Trophoblast cell (in vitro differentiated cells and primary cell): ENCODE measurements around the gene BTBD17.

Experiments used
- DNase-seq, 2 donors: peaks; one replicate each; pipeline ENCODE4 v3.0.0-alpha.2; 2016
- H2AFZ ChIP-seq: 2 replicates; pipeline ENCODE4 v1.6.1; 2013; ENCODE audit warnings: low read length, moderate library complexity, mild to moderate bottlenecking; ENCODE audit not compliant: insufficient read depth, poor library complexity
- H2AK5ac ChIP-seq: 2 replicates; pipeline ENCODE4 v1.6.1; 2013; ENCODE audit warnings: mild to moderate bottlenecking, low read length
- H2BK120ac ChIP-seq: 2 replicates; pipeline ENCODE4 v1.6.1; 2013; ENCODE audit warnings: low read length, mild to moderate bottlenecking, moderate library complexity; ENCODE audit not compliant: insufficient read depth, poor library complexity
- H2BK12ac ChIP-seq: 2 replicates; pipeline ENCODE4 v1.6.1; 2013; ENCODE audit warnings: mild to moderate bottlenecking, low read length, moderate library complexity
- H2BK5ac ChIP-seq: 2 replicates; pipeline ENCODE4 v1.6.1; 2013; ENCODE audit warnings: low read length, low read depth, moderate library complexity, mild to moderate bottlenecking; ENCODE audit not compliant: poor library complexity
- H3K14ac ChIP-seq: 2 replicates; pipeline ENCODE4 v1.6.1; 2013; ENCODE audit warnings: mild to moderate bottlenecking, low read length
- H3K18ac ChIP-seq: 2 replicates; pipeline ENCODE4 v1.6.1; 2013; ENCODE audit warnings: mild to moderate bottlenecking, low read length
- H3K23ac ChIP-seq: 2 replicates; pipeline ENCODE4 v1.6.1; 2013; ENCODE audit warnings: low read length
- H3K27ac ChIP-seq: 2 replicates; pipeline ENCODE4 v1.5.1; 2013; ENCODE audit warnings: low read depth, mild to moderate bottlenecking, inconsistent platforms, low read length, moderate library complexity
- H3K27me3 ChIP-seq: 2 replicates; pipeline ENCODE4 v1.6.1; 2013; ENCODE audit warnings: inconsistent platforms, mild to moderate bottlenecking, low read length, moderate library complexity; ENCODE audit not compliant: insufficient read depth
- H3K36me3 ChIP-seq, 2 experiments: 1 replicate in 1 of 2; 2 replicates in 1 of 2; pipeline ENCODE4 v1.6.1; 2013; ENCODE audit warnings: low read length in 2 of 2, mild to moderate bottlenecking in 2 of 2, moderate library complexity in 1 of 2; ENCODE audit not compliant: insufficient read depth in 2 of 2, control insufficient read depth in 1 of 2
- H3K4ac ChIP-seq: 2 replicates; pipeline ENCODE4 v1.6.1; 2013; ENCODE audit warnings: low read depth, mild to moderate bottlenecking, low read length, moderate library complexity
- H3K4me1 ChIP-seq, 2 experiments: 1 replicate in 1 of 2; 2 replicates in 1 of 2; pipeline ENCODE4 v1.6.1; 2013; ENCODE audit warnings: low read length in 2 of 2, mild to moderate bottlenecking in 2 of 2, moderate library complexity in 1 of 2; ENCODE audit not compliant: insufficient read depth in 2 of 2, control insufficient read depth in 1 of 2
- H3K4me2 ChIP-seq: 2 replicates; pipeline ENCODE4 v1.6.1; 2013; ENCODE audit warnings: inconsistent platforms, mild to moderate bottlenecking, low read length, moderate library complexity
- H3K4me3 ChIP-seq: 2 replicates; pipeline ENCODE4 v1.5.1; 2013; ENCODE audit warnings: mild to moderate bottlenecking, low read depth, low read length, inconsistent platforms
- H3K79me1 ChIP-seq: one replicate; pipeline ENCODE4 v1.6.1; 2013; ENCODE audit warnings: low read length
- H3K79me2 ChIP-seq: 2 replicates; pipeline ENCODE4 v1.6.1; 2013; ENCODE audit warnings: low read length, mild to moderate bottlenecking; ENCODE audit not compliant: control insufficient read depth, insufficient read depth, poor library complexity
- H3K9ac ChIP-seq: 2 replicates; pipeline ENCODE4 v1.6.1; 2013; ENCODE audit warnings: mild to moderate bottlenecking, low read length
- H3K9me3 ChIP-seq: 2 replicates; pipeline ENCODE4 v1.6.1; 2013; ENCODE audit warnings: low read depth, mild to moderate bottlenecking, control low read depth, inconsistent platforms, low read length; ENCODE audit not compliant: insufficient read depth
- H4K12ac ChIP-seq: 2 replicates; pipeline ENCODE4 v1.6.1; 2013; ENCODE audit warnings: low read depth, mild to moderate bottlenecking, low read length, moderate library complexity
- H4K8ac ChIP-seq: 2 replicates; pipeline ENCODE4 v1.6.1; 2013; ENCODE audit warnings: low read depth, mild to moderate bottlenecking, low read length, moderate library complexity
- H4K91ac ChIP-seq: one replicate; pipeline ENCODE4 v1.6.1; 2013; ENCODE audit warnings: low read depth, mild to moderate bottlenecking, low read length, moderate library complexity
- WGBS: extraction: QIAGEN DNeasy Blood & Tissue Kit; methylation state at CpG from one replicate; pipeline ENCODE4 v1.1.7; 2013; ENCODE audit warnings: missing lambda C conversion rate; ENCODE audit not compliant: insufficient read length, insufficient coverage; ENCODE audit errors: extremely low coverage; 5-methylcytosine and 5-hydroxymethylcytosine counted together

The BTBD17 gene

DNA sequence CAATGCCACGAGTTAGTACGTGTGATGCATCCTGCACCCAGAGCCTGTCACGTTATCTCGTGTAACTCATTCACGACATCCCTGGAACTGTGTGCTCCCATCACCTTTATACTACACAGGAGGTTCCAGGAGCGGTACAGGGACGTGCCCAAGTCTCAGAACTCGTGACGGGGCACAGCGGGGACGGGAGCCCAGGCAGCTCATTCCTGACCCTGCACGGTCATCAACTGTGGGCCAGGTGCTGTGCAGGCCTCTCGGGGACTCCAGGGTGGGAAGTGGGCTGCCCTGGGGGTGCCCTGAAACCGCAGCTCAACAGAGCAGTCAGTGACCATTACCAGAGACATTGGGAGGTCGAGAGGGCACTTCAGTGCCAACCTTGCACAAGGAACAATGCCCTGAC is 46.8 kb downstream of the BTBD17 start:
- no peak for DNase-seq
- H2BK12ac ChIP-seq: no peak overlapping the region
- no peak overlapping the region for H2AFZ ChIP-seq
- no peak overlapping the region for H3K18ac ChIP-seq
- no peak overlapping the region for H3K9ac ChIP-seq
- no peaks in the 10 kb centered on the region for H3K4me1 ChIP-seq
- H3K36me3 ChIP-seq: no peaks in the 10 kb centered on the region
- no peak overlapping the region for H3K4ac ChIP-seq
- H3K79me1 ChIP-seq: no peaks in the 10 kb centered on the region
- H2BK5ac ChIP-seq: no peak overlapping the region
- H3K79me2 ChIP-seq: no peaks in the 10 kb centered on the region
- H4K8ac ChIP-seq: no peak overlapping the region
- H2BK120ac ChIP-seq: no peak overlapping the region
- no CpG with 5 or more reads among the region's 15 CpGs for WGBS
- H2AK5ac ChIP-seq: no peak overlapping the region
- H4K91ac ChIP-seq: no peak overlapping the region
- no peak overlapping the region for H3K27ac ChIP-seq
- no peak overlapping the region for H4K12ac ChIP-seq
- no peak overlapping the region for H3K4me3 ChIP-seq
- H3K9me3 ChIP-seq: peaks cover 8% of the 10 kb centered on the region
- no peak overlapping the region for H3K14ac ChIP-seq
- no peak overlapping the region for H3K23ac ChIP-seq
- H3K4me2 ChIP-seq: no peak overlapping the region
- no peaks in the 10 kb centered on the region for H3K27me3 ChIP-seq

- Histone ChIP-seq H3K4me3 (no peak overlapping the region), H3K4ac (no peak overlapping the region), H4K8ac (no peak overlapping the region), H3K14ac (no peak overlapping the region), H4K12ac (no peak overlapping the region), H3K4me1 (no peaks in the 10 kb centered on the region), H3K36me3 (no peaks in the 10 kb centered on the region), H2BK12ac (no peak overlapping the region), H3K4me2 (no peak overlapping the region), H3K18ac (no peak overlapping the region), H3K9ac (no peak overlapping the region), H3K27me3 (no peaks in the 10 kb centered on the region), H2BK5ac (no peak overlapping the region), H3K79me1 (no peaks in the 10 kb centered on the region), H2BK120ac (no peak overlapping the region), H3K79me2 (no peaks in the 10 kb centered on the region), H3K27ac (no peak overlapping the region), H2AK5ac (no peak overlapping the region), H2AFZ (no peak overlapping the region), H3K9me3 (peaks cover 10% of the 10 kb centered on the region), H3K23ac (no peak overlapping the region), H4K91ac (no peak overlapping the region)
- WGBS: no CpG with 5 or more reads among the region's 12 CpGs
- peak in 1 of 2 donors; percentile 79 for DNase-seq
Observed at GRCh38 chr17:74309902-74310301, 51.8 kb downstream of the BTBD17 start.

- H3K4me1 ChIP-seq: no peaks in the 10 kb centered on the region
- H3K18ac ChIP-seq: no peak overlapping the region
- DNase-seq: no peak
- H3K4ac ChIP-seq: no peak overlapping the region
- H3K14ac ChIP-seq: no peak overlapping the region
- no peaks in the 10 kb centered on the region for H3K79me1 ChIP-seq
- WGBS: no CpG with 5 or more reads among the region's 15 CpGs
- no peaks in the 10 kb centered on the region for H3K36me3 ChIP-seq
- H2BK120ac ChIP-seq: no peak overlapping the region
- no peak overlapping the region for H3K23ac ChIP-seq
- no peak overlapping the region for H3K4me3 ChIP-seq
- H4K8ac ChIP-seq: no peak overlapping the region
- no peaks in the 10 kb centered on the region for H3K79me2 ChIP-seq
- H4K12ac ChIP-seq: no peak overlapping the region
- H3K27me3 ChIP-seq: no peaks in the 10 kb centered on the region
- H2BK5ac ChIP-seq: no peak overlapping the region
- H3K4me2 ChIP-seq: no peak overlapping the region
- no peak overlapping the region for H2BK12ac ChIP-seq
- no peak overlapping the region for H4K91ac ChIP-seq
- peaks cover 10% of the 10 kb centered on the region for H3K9me3 ChIP-seq
- no peak overlapping the region for H3K9ac ChIP-seq
- H3K27ac ChIP-seq: no peak overlapping the region
- no peak overlapping the region for H2AFZ ChIP-seq
- no peak overlapping the region for H2AK5ac ChIP-seq
Observed at GRCh38 chr17:74307984-74308773, 53.5 kb downstream of the BTBD17 start.
